Skeletal muscle satellite cell (primary cell): Measurements from ENCODE around the gene ZFP69. TPM values are rescaled to one million over a fixed set of nuclear protein-coding genes. Genes with fewer than 3 reads are reported as not detected.

Experiments
- H3K27me3 ChIP-seq: 2 replicates; pipeline ENCODE4 v1.7.0; 2013; ENCODE audit warnings: low read length; ENCODE audit not compliant: control insufficient read depth, insufficient read depth
- H3K36me3 ChIP-seq: 2 replicates; pipeline ENCODE4 v1.7.0; 2013; ENCODE audit warnings: mild to moderate bottlenecking, control low read depth, low read length; ENCODE audit not compliant: insufficient read depth
- H3K4me1 ChIP-seq: 2 replicates; pipeline ENCODE4 v1.7.0; 2013; ENCODE audit warnings: low read length; ENCODE audit not compliant: control insufficient read depth, insufficient read depth
- H3K4me2 ChIP-seq: 2 replicates; pipeline ENCODE4 v1.7.0; 2013; ENCODE audit warnings: mild to moderate bottlenecking, low read length
- H3K4me3 ChIP-seq: 2 replicates; pipeline ENCODE4 v1.7.0; 2013; ENCODE audit warnings: low read length
- H3K9ac ChIP-seq: 2 replicates; pipeline ENCODE4 v1.7.0; 2013; ENCODE audit warnings: mild to moderate bottlenecking, low read depth, low read length, moderate library complexity
- H3K9me3 ChIP-seq: replicated peaks from 2 replicates; pipeline ENCODE4 v1.7.0; 2013; ENCODE audit warnings: mild to moderate bottlenecking, control low read depth, low read length
- total RNA-seq: library from RNA; depleted of rRNA; stranded (reverse); fragments of >200 nt; gene quantifications from 2 replicates; pipeline ENCODE4 v1.2.3, GENCODE V29; 2012; rRNA removed

ZFP69 gene
- 2.8 and 3.5 TPM in 2 replicates for total RNA-seq

DNA sequence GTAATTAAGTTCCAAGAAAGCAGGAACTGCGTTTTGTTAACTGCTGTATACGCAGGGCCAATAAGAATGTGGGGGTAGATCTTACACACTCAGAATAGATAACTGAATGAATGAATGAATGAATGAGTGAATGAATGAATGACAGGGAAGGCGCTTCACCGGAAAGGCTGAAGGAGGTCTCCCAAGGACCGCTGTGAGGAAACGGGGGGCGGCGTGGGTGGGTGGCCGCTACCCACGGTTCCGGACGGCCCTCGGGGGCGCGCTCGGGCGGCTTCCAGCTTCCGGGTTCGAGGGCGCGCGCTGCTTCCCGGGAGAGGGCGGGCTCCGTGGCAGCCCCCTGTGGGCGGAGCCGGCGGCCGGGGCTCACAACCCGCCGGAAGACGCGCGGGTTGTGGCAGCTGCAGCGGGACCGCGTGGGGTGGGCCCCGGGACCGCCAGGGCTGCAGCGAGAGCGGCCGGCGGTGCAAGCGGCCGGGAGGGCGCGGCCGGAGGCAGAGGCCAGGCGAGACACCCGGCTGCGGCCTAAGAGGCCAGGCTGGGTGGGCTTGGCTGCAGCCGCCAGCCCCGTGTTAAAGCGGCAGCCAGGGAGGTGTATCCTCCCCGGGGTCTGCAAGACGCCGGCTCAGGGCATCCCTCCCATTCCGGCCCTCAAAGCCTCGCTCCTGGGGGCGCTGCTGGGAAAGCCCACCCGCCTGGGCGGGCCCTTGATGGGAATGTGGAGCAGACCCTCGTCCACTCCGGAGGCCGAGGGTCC, at the start of gene ZFP69:
Gene ZFP69, plus strand, starts transcription at position 367 of the 754 bp plus-strand sequence. CDS start 2,072 bp downstream, outside the sequence.
- Histone ChIP-seq H3K36me3 (peaks cover 5% of the 10 kb centered on the region), H3K27me3 (no peaks in the 10 kb centered on the region), H3K4me2 (peak within 1 kb of the TSS; percentile 94), H3K4me1 (peaks cover 7% of the 10 kb centered on the region), H3K4me3 (peak within 1 kb of the TSS; percentile 77), H3K9ac (peak within 1 kb of the TSS; percentile 86), H3K9me3 (peaks cover 9% of the 10 kb centered on the region)

GRCh38 chr1:40431385-40431784, 45.7 kb upstream of the ZFP69 start:
- Histone ChIP-seq H3K9ac (no peak overlapping the region), H3K27me3 (no peaks in the 10 kb centered on the region), H3K9me3 (no peaks in the 10 kb centered on the region), H3K4me1 (peaks cover 5% of the 10 kb centered on the region), H3K4me2 (no peak overlapping the region), H3K36me3 (no peaks in the 10 kb centered on the region), H3K4me3 (no peak overlapping the region)

GRCh38 chr1:40432644-40433390, 44.3 kb upstream of the ZFP69 start:
- H3K27me3 ChIP-seq: no peaks in the 10 kb centered on the region

DNA sequence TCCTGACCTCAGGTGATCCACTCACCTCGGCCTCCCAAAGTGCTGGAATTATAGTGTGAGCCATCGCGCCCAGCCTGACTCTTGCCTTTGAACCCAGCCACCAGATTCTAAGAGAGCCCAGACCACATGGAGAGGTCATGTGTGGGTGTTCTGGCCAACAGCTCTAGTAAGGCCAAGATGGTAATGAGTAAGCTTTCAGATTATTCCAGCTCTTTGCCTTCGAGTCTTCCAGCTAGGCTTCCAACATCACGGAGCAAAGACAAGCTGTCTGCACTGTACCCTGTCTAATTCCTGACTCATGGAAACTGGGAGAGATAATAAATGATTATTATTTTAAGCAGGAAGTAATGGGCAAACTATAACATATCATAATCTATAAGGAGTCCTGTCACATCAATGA, 41.6 kb upstream of the ZFP69 start:
- Histone ChIP-seq H3K9me3 (no peaks in the 10 kb centered on the region), H3K4me1 (peaks cover 5% of the 10 kb centered on the region), H3K4me3 (no peak overlapping the region), H3K9ac (no peak overlapping the region), H3K4me2 (no peak overlapping the region), H3K36me3 (no peaks in the 10 kb centered on the region), H3K27me3 (no peaks in the 10 kb centered on the region)

More at GRCh38 chr1:40432644-40433390, 44.3 kb upstream of the ZFP69 start:
- Histone ChIP-seq H3K4me1 (peaks cover 5% of the 10 kb centered on the region), H3K36me3 (no peaks in the 10 kb centered on the region), H3K9ac (no peak overlapping the region), H3K4me3 (no peak overlapping the region), H3K9me3 (no peaks in the 10 kb centered on the region), H3K4me2 (no peak overlapping the region)

- peaks cover 5% of the 10 kb centered on the region for H3K4me1 ChIP-seq
- H3K36me3 ChIP-seq: no peaks in the 10 kb centered on the region
- no peaks in the 10 kb centered on the region for H3K9me3 ChIP-seq
- H3K4me2 ChIP-seq: no peak overlapping the region
- H3K27me3 ChIP-seq: no peaks in the 10 kb centered on the region
- no peak overlapping the region for H3K4me3 ChIP-seq
- H3K9ac ChIP-seq: no peak overlapping the region
Observed at GRCh38 chr1:40435876-40436275, 41.2 kb upstream of the ZFP69 start.

DNA sequence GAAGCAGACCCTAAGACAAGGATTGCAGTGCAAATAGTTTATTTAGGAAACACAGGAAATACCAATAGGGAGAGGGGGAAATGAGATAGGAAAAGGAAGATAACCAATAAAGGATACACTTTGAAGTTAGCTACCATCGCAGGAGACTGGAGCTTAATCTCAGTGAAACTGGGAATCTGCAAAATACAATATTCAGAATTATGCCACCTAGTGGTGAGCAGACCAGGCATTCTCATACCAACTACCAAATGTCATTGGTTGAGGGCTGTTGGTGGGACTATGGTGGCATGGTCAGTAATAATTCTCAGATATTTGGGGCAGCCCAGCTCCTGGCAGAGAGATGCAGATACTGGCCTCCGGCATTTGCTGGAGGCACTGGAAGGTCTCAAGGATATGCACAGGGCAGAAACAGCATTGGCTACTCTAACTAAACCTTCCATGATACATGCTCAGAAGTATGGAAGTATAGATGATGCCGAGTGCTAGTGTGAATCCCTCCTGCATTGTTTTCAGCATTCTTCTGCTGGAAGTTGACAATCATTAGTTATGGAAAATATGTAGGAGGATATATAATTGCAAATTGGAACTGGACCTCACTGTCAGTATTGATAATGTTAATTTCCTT, 38.6 kb upstream of the ZFP69 start:
- H3K4me3 ChIP-seq: no peak overlapping the region
- no peak overlapping the region for H3K4me2 ChIP-seq
- H3K27me3 ChIP-seq: no peaks in the 10 kb centered on the region
- no peaks in the 10 kb centered on the region for H3K9me3 ChIP-seq
- H3K36me3 ChIP-seq: no peaks in the 10 kb centered on the region
- no peak overlapping the region for H3K9ac ChIP-seq
- peaks cover 5% of the 10 kb centered on the region for H3K4me1 ChIP-seq

DNA sequence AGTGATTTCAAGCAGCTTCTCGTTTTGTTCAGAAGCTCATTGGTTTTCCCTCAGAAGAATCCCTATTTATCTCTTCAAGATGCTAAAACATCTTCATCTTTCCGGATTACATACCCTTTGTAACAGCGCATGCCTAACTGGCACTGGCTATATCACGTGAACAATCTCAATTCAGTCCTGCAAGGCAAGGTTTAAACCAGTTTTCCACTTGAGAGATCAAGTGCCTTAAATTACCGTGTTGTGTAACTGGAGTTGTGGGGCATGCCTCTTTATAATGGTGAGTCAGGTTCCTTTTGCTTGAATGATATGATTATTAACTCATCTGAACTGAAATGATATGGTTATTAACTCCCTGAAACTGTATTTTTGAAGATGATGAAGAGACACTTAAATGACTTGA, 37.8 kb upstream of the ZFP69 start:
- no peak overlapping the region for H3K4me2 ChIP-seq
- H3K4me1 ChIP-seq: peaks cover 5% of the 10 kb centered on the region
- H3K4me3 ChIP-seq: no peak overlapping the region
- no peaks in the 10 kb centered on the region for H3K36me3 ChIP-seq
- no peaks in the 10 kb centered on the region for H3K9me3 ChIP-seq
- no peaks in the 10 kb centered on the region for H3K27me3 ChIP-seq
- H3K9ac ChIP-seq: no peak overlapping the region

DNA sequence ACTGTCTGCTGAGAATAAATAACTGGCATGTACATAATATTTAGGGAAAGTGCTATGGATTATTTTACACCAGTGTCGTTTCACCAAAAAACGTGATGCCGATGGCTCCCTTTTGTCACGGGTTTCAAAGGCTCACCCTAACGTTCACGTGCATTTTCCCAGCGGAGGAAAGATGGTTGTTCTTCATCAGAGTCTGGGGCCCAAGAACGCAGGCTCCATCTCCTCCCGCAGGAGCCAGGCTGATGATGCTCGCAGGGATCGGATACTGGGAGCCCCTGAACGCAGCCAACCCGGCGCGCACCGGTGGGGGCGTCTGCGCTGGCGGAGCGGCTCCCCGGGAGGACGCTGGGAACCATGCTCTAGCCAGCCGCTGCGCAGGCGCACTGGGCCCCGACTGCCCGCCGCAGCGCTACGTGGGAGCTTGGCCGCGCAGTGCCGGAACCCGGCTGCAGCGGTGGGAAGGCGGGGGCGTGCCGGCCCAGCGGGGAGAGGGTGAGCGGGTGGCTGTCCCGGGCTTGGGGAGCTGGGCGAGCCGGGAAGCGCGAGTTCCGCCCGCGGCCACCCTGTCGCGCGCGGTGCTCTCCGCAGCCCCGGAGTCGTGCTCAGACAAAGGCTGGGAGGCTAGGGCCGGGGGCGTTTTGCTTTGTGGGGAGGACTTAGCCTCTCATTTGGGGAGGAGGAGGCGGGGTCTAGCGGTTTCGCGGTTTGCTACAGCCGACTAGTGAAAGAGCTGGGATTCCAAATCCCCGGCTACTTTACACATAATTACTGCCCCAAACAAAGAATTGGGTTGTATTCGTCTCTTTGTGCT, 27.2 kb upstream of the ZFP69 start, which contains the start of gene ZFP69B:
Gene ZFP69B, plus strand, starts transcription at position 793 of the 811 bp plus-strand sequence. CDS start 486 bp downstream, outside the sequence.
- H3K36me3 ChIP-seq: peaks cover 8% of the 10 kb centered on the region
- H3K4me2 ChIP-seq: peak within 1 kb of the TSS; percentile 91
- H3K4me3 ChIP-seq: peak within 1 kb of the TSS; percentile 79
- peak within 1 kb of the TSS; percentile 82 for H3K9ac ChIP-seq
- no peaks in the 10 kb centered on the region for H3K27me3 ChIP-seq
- H3K4me1 ChIP-seq: peaks cover 12% of the 10 kb centered on the region
- peaks cover 9% of the 10 kb centered on the region for H3K9me3 ChIP-seq

DNA sequence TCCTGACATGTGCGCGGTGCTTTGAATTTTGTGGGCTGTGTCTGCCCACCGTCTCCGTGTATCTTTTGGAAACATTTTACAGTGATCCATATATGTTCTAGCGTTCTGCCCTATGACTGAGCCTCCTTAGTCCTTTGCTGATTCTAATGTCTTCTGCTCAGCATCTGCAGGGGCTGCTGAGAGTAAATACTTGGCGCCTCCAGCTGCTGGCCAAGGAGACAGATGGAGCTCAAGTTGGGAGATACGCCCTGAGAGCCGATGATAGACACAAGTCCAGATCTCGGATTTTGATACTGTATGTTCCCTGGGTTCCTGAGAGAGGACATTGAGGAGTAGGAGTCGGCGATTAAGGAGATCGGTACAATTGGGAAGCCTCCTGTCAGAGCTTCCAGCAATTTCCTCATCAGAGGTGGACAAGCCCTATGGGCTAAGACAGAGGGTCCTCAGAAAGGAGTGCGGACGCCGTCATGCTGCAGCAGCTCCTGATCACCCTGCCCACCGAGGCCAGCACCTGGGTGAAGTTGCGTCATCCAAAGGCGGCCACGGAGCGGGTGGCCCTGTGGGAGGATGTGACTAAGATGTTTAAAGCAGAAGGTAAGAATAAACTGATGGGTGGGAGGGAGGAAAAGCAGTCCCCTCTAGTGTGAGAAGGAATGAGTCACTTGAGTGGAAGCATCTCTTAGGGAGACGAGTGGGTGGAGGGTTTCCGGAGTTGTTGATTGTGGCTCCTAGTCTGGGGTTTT, 26.4 kb upstream of the ZFP69 start:
- peak overlapping the region; percentile 79 for H3K4me3 ChIP-seq
- H3K27me3 ChIP-seq: no peaks in the 10 kb centered on the region
- peaks cover 12% of the 10 kb centered on the region for H3K9me3 ChIP-seq
- H3K9ac ChIP-seq: peak overlapping the region; percentile 82
- peak overlapping the region; percentile 91 for H3K4me2 ChIP-seq
- H3K36me3 ChIP-seq: peaks cover 13% of the 10 kb centered on the region
- H3K4me1 ChIP-seq: peaks cover 12% of the 10 kb centered on the region

- no peaks in the 10 kb centered on the region for H3K27me3 ChIP-seq
- H3K36me3 ChIP-seq: peaks cover 16% of the 10 kb centered on the region
- peak overlapping the region; percentile 91 for H3K4me2 ChIP-seq
- peaks cover 12% of the 10 kb centered on the region for H3K9me3 ChIP-seq
- peak overlapping the region; percentile 79 for H3K4me3 ChIP-seq
- peaks cover 12% of the 10 kb centered on the region for H3K4me1 ChIP-seq
- no peak overlapping the region for H3K9ac ChIP-seq
Observed at GRCh38 chr1:40451238-40451585, 25.9 kb upstream of the ZFP69 start.
